HUES48 (cell line): ENCODE results near the gene DDR1.
A peak's percentile ranks its signal among the peaks of the same experiment; 100 is the strongest.
"Not testable (repeated sequence)": the region's sequence is repeated elsewhere in the genome, so short reads cannot be mapped to it uniquely, and the experiment has no call there.

Experiments
- H3K27ac ChIP-seq: one replicate; pipeline ENCODE4 v1.7.0; 2013; ENCODE audit warnings: low read depth, low read length, inconsistent platforms
- H3K27me3 ChIP-seq: 2 replicates; pipeline ENCODE4 v1.6.1; 2013; ENCODE audit warnings: mild to moderate bottlenecking, low read length; ENCODE audit not compliant: control insufficient read depth, insufficient read depth
- H3K36me3 ChIP-seq: 2 replicates; pipeline ENCODE4 v1.6.1; 2013; ENCODE audit warnings: low read length; ENCODE audit not compliant: control insufficient read depth, insufficient read depth
- H3K4me1 ChIP-seq: 2 replicates; pipeline ENCODE4 v1.6.1; 2013; ENCODE audit warnings: mild to moderate bottlenecking, low read length; ENCODE audit not compliant: control insufficient read depth, insufficient read depth
- H3K4me3 ChIP-seq: 2 replicates; pipeline ENCODE4 v1.5.1; 2013; ENCODE audit warnings: mild to moderate bottlenecking, low read depth, low read length
- H3K9ac ChIP-seq: 2 replicates; pipeline ENCODE4 v1.6.1; 2013; ENCODE audit warnings: mild to moderate bottlenecking, low read depth, low read length, moderate library complexity
- H3K9me3 ChIP-seq: 2 replicates; pipeline ENCODE4 v1.6.1; 2013; ENCODE audit warnings: low read length; ENCODE audit not compliant: control insufficient read depth, insufficient read depth

The DDR1 gene

GRCh38 chr6:30912746-30913520 lies 28.6 kb downstream of the DDR1 start:
- Histone ChIP-seq H3K9ac (no peak overlapping the region), H3K27ac (no peak overlapping the region), H3K27me3 (no peaks in the 10 kb centered on the region), H3K9me3 (no peaks in the 10 kb centered on the region), H3K4me1 (peaks cover 18% of the 10 kb centered on the region), H3K4me3 (no peak overlapping the region), H3K36me3 (peaks cover 60% of the 10 kb centered on the region)

GRCh38 chr6:30913721-30914075 lies 29.4 kb downstream of the DDR1 start:
- no peak overlapping the region for H3K9ac ChIP-seq
- no peaks in the 10 kb centered on the region for H3K9me3 ChIP-seq
- no peaks in the 10 kb centered on the region for H3K27me3 ChIP-seq
- peak overlapping the region; percentile 83 for H3K4me3 ChIP-seq
- H3K27ac ChIP-seq: peak overlapping the region; percentile 67
- H3K4me1 ChIP-seq: peaks cover 18% of the 10 kb centered on the region
- peaks cover 66% of the 10 kb centered on the region for H3K36me3 ChIP-seq

GRCh38 chr6:30914076-30914853 lies 29.9 kb downstream of the DDR1 start, which contains the start of gene VARS2:
VARS2 (plus strand) TSS chr6:30914238; CDS start chr6:30914837, 599 bp downstream.
- peak within 1 kb of the TSS; percentile 67 for H3K27ac ChIP-seq
- peaks cover 68% of the 10 kb centered on the region for H3K36me3 ChIP-seq
- H3K4me3 ChIP-seq: peak within 1 kb of the TSS; percentile 83
- no peaks in the 10 kb centered on the region for H3K27me3 ChIP-seq
- H3K4me1 ChIP-seq: peaks cover 18% of the 10 kb centered on the region
- H3K9ac ChIP-seq: peak within 1 kb of the TSS; percentile 67
- H3K9me3 ChIP-seq: no peaks in the 10 kb centered on the region

- H3K36me3 ChIP-seq: peaks cover 68% of the 10 kb centered on the region
- H3K27me3 ChIP-seq: no peaks in the 10 kb centered on the region
- no peak overlapping the region for H3K27ac ChIP-seq
- H3K9me3 ChIP-seq: no peaks in the 10 kb centered on the region
- H3K4me1 ChIP-seq: peaks cover 18% of the 10 kb centered on the region
- peak overlapping the region; percentile 67; the same call in 1 of the 2 replicates for H3K9ac ChIP-seq
- H3K4me3 ChIP-seq: peak overlapping the region; percentile 83
Measured at GRCh38 chr6:30914854-30915590, 30.7 kb downstream of the DDR1 start.

GRCh38 chr6:30915591-30915946 lies 31.2 kb downstream of the DDR1 start:
- Histone ChIP-seq H3K4me1 (peaks cover 18% of the 10 kb centered on the region), H3K27ac (no peak overlapping the region), H3K27me3 (no peaks in the 10 kb centered on the region), H3K9ac (no peak overlapping the region), H3K9me3 (no peaks in the 10 kb centered on the region), H3K4me3 (no peak overlapping the region; the same call in 1 of the 2 replicates), H3K36me3 (peaks cover 70% of the 10 kb centered on the region)

- Histone ChIP-seq H3K9me3 (no peaks in the 10 kb centered on the region), H3K4me3 (no peak overlapping the region), H3K4me1 (peaks cover 18% of the 10 kb centered on the region), H3K27ac (no peak overlapping the region), H3K9ac (no peak overlapping the region), H3K36me3 (peaks cover 70% of the 10 kb centered on the region), H3K27me3 (no peaks in the 10 kb centered on the region)
Measured at GRCh38 chr6:30917041-30917440, 32.7 kb downstream of the DDR1 start.

GRCh38 chr6:30917487-30917886 lies 33.2 kb downstream of the DDR1 start:
- H3K27me3 ChIP-seq: no peaks in the 10 kb centered on the region
- H3K36me3 ChIP-seq: peaks cover 70% of the 10 kb centered on the region
- no peak overlapping the region for H3K27ac ChIP-seq
- H3K9me3 ChIP-seq: no peaks in the 10 kb centered on the region
- H3K9ac ChIP-seq: no peak overlapping the region
- H3K4me1 ChIP-seq: peaks cover 18% of the 10 kb centered on the region
- H3K4me3 ChIP-seq: no peak overlapping the region

- Histone ChIP-seq H3K4me1 (peaks cover 12% of the 10 kb centered on the region), H3K9me3 (no peaks in the 10 kb centered on the region), H3K9ac (no peak overlapping the region), H3K27ac (no peak overlapping the region), H3K4me3 (no peak overlapping the region), H3K36me3 (peaks cover 71% of the 10 kb centered on the region), H3K27me3 (no peaks in the 10 kb centered on the region)
Measured at GRCh38 chr6:30918670-30919069, 34.4 kb downstream of the DDR1 start.

- Histone ChIP-seq H3K27ac (no peak overlapping the region), H3K4me3 (no peak overlapping the region), H3K27me3 (no peaks in the 10 kb centered on the region), H3K4me1 (no peaks in the 10 kb centered on the region), H3K9ac (no peak overlapping the region), H3K36me3 (peaks cover 83% of the 10 kb centered on the region), H3K9me3 (no peaks in the 10 kb centered on the region)
Measured at GRCh38 chr6:30922447-30922852, 38.1 kb downstream of the DDR1 start.

GRCh38 chr6:30924040-30924627 lies 39.8 kb downstream of the DDR1 start:
- H3K9me3 ChIP-seq, H3K4me3 ChIP-seq, H3K4me1 ChIP-seq, H3K27ac ChIP-seq, H3K27me3 ChIP-seq, H3K9ac ChIP-seq: not testable (repeated sequence)
- H3K36me3 ChIP-seq: peaks cover 73% of the 10 kb centered on the region
